SW 1271 (cell line): ENCODE results near the gene KDM4C.

Source experiments
- DNase-seq, 2 experiments: peaks; one replicate each; lab custom pipeline; 2025; lab: John Stamatoyannopoulos, UW

KDM4C gene

GRCh38 chr9:7042124-7042523 lies 284.4 kb downstream of the KDM4C start:
- DNase-seq, result no peak

DNA sequence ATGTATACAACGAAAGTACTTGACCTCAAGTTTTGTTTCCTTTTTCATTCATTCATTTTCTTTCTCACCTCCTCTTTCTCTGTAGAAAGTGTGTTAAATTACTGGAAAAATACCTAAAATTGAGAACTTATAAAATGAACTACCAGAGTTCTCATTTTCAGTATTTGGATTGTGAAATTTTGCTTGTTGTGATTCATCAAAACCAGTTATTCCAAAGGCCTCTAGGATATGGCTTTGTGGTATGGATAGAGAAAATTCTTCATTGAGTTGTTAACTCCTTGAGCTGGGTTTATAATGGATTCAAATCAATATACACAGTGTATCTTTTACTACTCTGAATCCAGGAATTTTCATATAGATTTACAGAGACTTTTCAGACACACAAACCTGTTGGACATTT lies 287.6 kb downstream of the KDM4C start:
- DNase-seq, result no peak

GRCh38 chr9:7051711-7052110 lies 293.9 kb downstream of the KDM4C start:
- no peak for DNase-seq

GRCh38 chr9:7053903-7054302 lies 296.1 kb downstream of the KDM4C start:
- no peak for DNase-seq

GRCh38 chr9:7055171-7055903 lies 297.6 kb downstream of the KDM4C start:
- DNase-seq, result no peak

GRCh38 chr9:7056254-7056653 lies 298.5 kb downstream of the KDM4C start:
- no peak for DNase-seq

DNA sequence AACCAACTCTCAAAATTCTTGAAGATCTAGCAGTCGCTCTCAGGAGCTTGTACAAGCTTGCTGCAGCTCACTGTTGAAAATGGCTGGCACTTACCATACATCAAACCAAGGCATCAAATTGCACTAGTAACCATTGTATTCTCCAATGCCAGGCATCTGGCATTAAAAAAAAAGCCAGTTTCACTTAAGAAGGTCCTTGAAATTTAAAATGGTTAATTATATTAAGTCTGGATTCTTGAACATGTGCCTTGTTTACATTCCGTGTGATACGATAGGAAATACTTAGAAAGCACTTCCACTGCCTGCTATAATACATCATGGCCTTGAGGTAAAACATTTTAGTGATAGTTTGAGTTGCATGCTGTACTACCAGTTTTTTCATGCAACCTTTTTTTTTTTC lies 300.7 kb downstream of the KDM4C start:
- no peak for DNase-seq

DNA sequence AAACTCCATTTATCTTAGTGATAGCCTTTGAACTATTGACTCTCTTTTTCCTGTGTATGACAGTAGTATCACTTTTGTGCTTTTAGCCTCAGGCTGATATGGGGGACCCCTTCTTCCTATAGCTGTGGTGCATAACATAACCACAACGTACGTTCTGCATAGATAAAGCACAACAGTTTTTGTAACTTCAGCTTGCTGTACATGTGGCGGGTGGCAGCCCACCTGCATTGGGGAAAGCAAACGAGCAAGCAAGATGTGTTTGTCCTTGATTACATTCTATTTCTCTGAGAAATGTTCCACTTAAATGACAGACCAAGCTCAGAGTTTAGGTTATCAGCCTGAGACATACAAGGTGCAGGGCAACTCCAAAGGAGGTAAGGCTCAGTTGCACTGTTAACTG lies 309.4 kb downstream of the KDM4C start:
- DNase-seq, result no peak

- DNase-seq, result no peak
These were observed 314.1 kb downstream of the KDM4C start for GRCh38 chr9:7071916-7072315.

DNA sequence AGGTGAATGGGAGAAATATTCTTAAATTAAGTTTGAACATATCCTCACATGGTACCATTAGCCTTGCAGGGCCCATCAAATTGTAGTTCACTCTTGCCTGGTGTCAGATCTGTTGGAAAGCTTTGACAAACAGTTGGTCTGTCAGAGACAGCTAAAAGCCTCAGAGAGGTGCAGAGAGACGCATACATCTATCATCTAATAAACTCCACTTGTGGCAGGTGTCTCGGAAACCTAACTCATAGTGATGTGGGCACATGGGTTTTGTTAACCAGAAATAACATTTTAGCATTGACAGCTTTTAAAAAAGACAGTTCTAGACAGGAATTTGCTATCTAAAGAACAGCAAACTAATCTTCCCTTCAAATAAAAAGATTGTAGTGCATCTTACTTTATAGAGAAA lies 315.9 kb downstream of the KDM4C start:
- no peak for DNase-seq

DNA sequence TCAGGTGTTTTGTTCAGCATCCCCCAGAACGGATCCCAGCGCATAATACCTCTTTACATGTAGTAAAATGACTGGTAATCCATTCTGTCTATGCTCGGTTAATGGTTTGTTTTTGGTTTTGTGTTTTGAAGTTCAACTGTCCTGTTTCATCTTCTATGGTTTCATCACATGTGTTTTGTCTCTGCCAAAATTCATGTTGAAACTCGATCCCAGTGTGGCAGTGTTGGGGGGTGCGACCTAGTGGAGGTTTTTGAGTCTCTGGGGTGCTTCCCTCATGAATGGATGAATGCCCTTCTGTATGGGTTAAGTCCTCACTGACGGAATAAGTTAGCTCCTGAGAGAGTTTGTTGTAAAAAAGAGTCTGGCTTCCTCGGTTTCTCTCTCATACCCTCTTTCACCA lies 317.4 kb downstream of the KDM4C start:
- DNase-seq, result no peak

DNA sequence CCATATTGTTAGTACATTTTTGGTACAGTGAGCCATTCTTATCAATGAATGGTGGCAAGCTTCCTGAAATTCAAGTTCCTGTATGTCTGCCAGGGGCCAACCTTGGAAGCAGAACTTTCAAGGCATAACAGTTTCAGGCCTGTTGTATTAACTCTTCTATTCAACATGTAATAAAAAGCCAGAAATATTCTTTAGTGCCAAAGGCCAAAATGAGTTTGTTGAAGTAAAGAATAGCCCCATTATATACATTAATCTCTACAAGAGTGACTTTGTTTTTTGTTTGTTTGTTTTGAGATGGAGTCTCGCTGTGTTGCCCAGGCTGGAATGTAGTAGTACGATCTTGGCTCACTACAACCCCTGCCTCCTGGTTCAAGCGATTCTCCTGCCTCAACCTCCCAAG lies 321.3 kb downstream of the KDM4C start:
- DNase-seq, result no peak

GRCh38 chr9:7081065-7081600 lies 323.4 kb downstream of the KDM4C start:
- no peak for DNase-seq

GRCh38 chr9:7083192-7083591 lies 325.4 kb downstream of the KDM4C start:
- DNase-seq, result no peak

GRCh38 chr9:7085357-7085756 lies 327.6 kb downstream of the KDM4C start:
- DNase-seq, result no peak

DNA sequence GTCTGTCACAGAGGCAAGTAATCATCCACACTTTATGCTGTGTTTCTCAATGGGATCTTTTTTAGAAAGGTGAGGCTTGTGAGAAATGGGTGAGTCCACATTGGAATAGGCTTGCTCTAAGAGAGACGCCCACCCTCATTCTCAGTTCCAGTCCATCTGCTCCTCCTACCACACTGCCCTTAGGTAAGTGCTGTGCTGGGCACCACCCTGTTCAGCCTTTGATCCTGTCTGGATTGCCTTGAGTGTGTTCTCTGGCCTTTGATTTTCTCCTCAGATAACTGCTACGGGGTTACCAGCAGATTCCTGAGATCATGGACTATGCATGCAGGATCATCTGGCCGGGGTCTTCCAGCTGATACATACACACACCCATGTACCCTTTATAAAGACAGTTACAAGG lies 328.6 kb downstream of the KDM4C start:
- DNase-seq, result no peak

GRCh38 chr9:7088611-7089010 lies 330.8 kb downstream of the KDM4C start:
- no peak for DNase-seq

DNA sequence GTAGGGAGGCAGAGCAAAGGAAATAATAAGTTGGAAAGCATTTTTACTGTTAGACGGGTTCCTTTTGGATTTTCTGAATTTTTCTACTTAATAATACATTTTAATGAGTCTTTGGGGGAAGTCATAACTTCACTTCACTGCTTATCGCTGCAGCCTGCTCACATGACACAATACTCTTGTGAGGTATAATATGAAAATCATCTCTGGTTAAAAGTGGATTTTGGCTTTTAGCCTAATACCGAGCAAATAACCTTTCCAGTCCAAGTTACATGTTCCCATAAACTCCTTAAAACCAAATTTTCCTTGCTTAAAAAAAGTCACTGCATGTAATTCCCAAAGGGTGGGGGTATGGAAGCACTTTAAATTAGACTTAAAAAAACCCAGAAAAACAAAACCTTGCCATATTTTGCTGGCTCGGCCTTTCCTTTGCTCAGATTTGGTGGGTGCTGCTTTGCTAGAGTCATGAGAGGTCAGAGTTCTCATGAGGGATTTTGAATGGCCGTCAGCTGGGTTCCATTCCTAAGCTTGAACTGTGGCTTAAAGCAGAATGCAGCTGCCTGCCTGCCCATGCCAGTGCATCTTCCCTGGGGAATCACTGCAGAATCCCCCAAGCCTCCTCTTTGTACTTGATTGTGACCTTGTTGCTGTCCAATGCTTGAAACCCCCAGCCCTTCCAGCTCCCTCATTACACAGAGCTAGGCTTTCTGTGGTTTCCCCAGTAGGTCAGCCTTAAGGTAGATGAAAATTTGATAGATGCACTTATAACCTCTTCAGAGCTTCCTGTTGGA lies 331.8 kb downstream of the KDM4C start:
- no peak for DNase-seq

GRCh38 chr9:7093040-7093439 lies 335.3 kb downstream of the KDM4C start:
- no peak for DNase-seq

DNA sequence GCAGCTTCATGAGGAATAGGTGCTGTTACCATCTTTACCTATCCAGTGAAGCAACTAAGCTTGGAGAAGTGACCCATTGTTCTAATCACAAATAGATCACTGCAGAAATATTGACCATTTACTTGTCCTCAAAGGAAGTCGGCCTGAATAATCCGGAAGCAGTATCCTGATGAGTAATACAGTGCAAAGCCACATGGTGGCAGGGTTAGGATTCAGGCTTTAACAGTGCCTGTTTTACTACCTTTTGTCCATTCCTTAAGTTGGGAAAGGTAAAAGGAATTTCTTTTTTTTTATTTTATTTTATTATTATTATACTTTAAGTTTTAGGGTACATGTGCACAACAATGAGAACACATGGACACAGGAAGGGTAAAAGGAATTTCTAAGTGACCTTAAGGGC lies 336.3 kb downstream of the KDM4C start:
- no peak for DNase-seq

DNA sequence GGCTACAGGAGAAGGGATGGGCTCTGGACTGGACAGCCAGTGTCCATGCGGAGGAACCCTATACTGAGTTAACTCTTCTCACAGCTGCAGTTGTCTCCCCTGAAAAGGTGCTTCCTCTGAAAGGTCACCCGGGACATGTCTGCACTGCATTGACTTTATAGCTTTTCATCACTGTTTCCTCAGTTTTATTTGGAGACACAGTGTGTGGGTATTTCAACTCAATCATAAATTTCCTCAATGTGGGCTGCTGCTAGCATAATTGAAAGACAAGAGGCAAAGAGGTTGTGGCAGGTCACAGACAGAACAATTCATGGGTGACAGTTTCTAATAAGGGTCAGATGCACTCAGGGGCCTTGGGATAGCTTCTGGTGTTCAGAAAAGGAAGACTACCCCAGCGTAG lies 336.8 kb downstream of the KDM4C start:
- DNase-seq, result no peak

- no peak for DNase-seq
These were observed 337.3 kb downstream of the KDM4C start for GRCh38 chr9:7095058-7095457.

GRCh38 chr9:7097040-7097715 lies 339.4 kb downstream of the KDM4C start:
- no peak for DNase-seq
